Astrocyte of the cerebellum (primary cell): ENCODE results near the gene SRSF4.
"Not testable (repeated sequence)": the region's sequence is repeated elsewhere in the genome, so short reads cannot be mapped to it uniquely, and the experiment has no call there.

Experiments used
- DNase-seq: peaks from one replicate; pipeline ENCODE4 v3.0.0-alpha.2; 2011; ENCODE audit warnings: low read depth
- H3K4me3 ChIP-seq: 2 replicates; pipeline ENCODE4 v1.5.1; 2011; ENCODE audit warnings: mild to moderate bottlenecking, low read depth, low read length, moderate library complexity
- CTCF ChIP-seq: IDR thresholded peaks from 2 replicates; pipeline ENCODE4 v1.5.1; 2012; ENCODE audit warnings: low read length, low read depth, moderate library complexity, mild to moderate bottlenecking; ENCODE audit errors: missing control alignments
- in situ Hi-C: cut with HindIII; loops from 2 replicates; pipeline ENCODE4 v1.10.0; 2017; ENCODE audit warnings: low sequenced_read_pairs

The SRSF4 gene

GRCh38 chr1:29159773-29160172, 21.9 kb downstream of the SRSF4 start:
- no peak overlapping the region for H3K4me3 ChIP-seq
- in situ Hi-C loops, result loop anchor here (10.0 kb wide), 1 partner anchor 55 kb away; no protein-coding TSS in a partner anchor
- no peak for TF ChIP-seq CTCF
- DNase-seq, result no peak

DNA sequence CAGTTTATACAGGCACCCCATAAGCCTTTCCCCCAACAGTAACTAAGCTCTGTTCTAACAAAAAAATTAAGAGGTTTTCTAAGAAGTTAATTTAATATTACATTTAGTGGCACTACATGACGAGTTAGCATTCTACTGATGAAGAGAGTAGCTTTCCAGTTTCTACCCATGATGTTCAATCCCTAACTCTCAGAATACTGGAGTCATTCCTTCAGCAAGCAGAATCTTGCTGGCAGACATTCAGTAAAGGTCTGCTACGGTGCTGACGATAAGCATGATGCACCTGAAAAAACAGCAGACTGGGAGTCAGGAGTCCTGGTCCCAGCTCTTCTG, 24.5 kb downstream of the SRSF4 start:
- no peak for DNase-seq
- TF ChIP-seq CTCF, result no peak
- in situ Hi-C loops, result no loop called here
- no peak overlapping the region for H3K4me3 ChIP-seq

- no peak for TF ChIP-seq CTCF
- no peak overlapping the region for H3K4me3 ChIP-seq
- in situ Hi-C loops, result no loop called here
- DNase-seq, result no peak
These were observed 25.0 kb downstream of the SRSF4 start for GRCh38 chr1:29156543-29157268.

- DNase-seq, result no peak
- in situ Hi-C loops, result no loop called here
- no peak overlapping the region for H3K4me3 ChIP-seq
- no peak for TF ChIP-seq CTCF
These were observed 29.5 kb downstream of the SRSF4 start for GRCh38 chr1:29152046-29152805.

DNA sequence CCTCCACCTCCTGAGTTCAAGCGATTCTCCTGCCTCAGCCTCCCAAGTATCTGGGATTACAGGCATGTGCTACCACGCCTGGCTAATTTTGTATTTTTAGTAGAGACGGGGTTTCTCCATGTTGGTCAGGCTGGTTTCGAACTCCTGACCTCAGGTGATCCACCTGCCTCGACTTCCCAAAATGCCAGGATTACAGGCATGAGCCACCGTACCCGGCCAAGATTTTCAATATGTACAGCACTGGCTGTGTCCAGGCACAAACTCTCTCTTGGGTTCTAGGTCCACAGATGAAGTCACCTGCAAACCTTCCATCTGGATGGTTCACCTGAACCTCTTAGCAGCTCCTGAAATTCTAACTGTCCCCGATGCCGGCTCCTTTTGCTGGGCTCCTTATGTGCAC, 31.4 kb downstream of the SRSF4 start:
- in situ Hi-C loops, H3K4me3 ChIP-seq, DNase-seq: not testable (repeated sequence)

DNA sequence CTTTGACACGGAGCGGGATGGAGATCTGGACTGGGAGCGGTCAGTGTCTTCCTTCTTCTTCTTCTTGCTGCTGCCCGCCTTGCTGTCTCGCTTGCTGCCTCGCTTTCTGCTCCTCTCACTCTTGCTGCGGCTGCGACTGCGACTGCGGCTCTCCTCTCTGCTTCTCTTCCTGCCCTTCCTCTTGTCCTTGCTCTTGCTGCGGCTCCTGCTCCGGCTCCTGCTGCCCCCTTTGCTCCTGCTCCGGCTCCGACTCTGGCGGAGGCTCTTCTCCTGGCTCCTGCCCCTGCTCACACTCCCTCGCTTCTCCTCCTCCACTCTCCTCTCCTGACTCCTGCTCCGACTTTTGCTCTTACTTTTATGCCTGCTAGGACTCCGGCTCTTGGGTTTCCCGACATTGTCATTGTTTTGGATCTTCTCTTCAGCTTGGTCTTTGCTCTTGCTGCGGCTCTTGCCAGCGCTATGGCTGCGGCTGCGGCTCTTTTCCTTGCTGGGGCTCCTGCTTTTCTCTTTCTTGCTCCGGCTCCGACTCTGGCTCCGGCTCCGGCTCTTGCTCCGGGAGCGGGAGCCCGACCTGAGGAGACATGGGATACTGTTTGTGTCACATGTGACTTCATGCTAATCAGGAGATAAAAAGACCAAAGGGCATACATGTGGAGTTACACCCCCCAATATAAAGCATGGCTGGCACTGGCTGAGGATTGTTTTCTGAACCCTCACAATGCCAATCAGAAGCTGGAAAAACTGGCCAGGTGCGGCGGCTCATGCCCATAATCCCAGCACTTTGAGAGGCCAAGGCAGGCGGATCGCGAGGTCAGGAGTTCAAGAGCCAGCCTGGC, 32.8 kb downstream of the SRSF4 start:
- TF ChIP-seq CTCF, result no peak
- no peak for DNase-seq
- no peak overlapping the region for H3K4me3 ChIP-seq
- in situ Hi-C loops, result no loop called here
